Peyer's patch (tissue), 4 donors: ENCODE data around the gene NTN1.
"Not testable (repeated sequence)": the region's sequence is repeated elsewhere in the genome, so short reads cannot be mapped to it uniquely, and the experiment has no call there.

Experiments used
- CTCF ChIP-seq, 6 experiments: fragments of 450-650 bp in 4 of 6; fragments of 200-600 bp in 2 of 6; sonication (generic) in 1 of 6; IDR thresholded peaks; one replicate each; pipeline ENCODE4 v1.5.1; 2017 to 2019; ENCODE audit warnings: antibody characterized with exemption in 6 of 6, mild to moderate bottlenecking in 3 of 6, moderate library complexity in 1 of 6
- POLR2A ChIP-seq, 2 donors: fragments of 450-650 bp; IDR thresholded peaks; one replicate each; pipeline ENCODE4 v1.5.1; 2017; ENCODE audit warnings: antibody characterized with exemption in 2 of 2, mild to moderate bottlenecking in 2 of 2, moderate library complexity in 2 of 2

- not testable (repeated sequence) for TF ChIP-seq CTCF, POLR2A (IDR thresholded peaks at IDR 0.05)
These were observed 81.9 kb downstream of the NTN1 start for GRCh38 chr17:9103193-9103592.
